ENCODE results near the gene POGK. TPM values are rescaled to one million over a fixed set of nuclear protein-coding genes. Genes with fewer than 3 reads are reported as not detected.

Gene POGK
- total RNA-seq, 1 donor from 2014 or later: 18.4 TPM

- DNase-seq: no peak
Measured at GRCh38 chr1:166902279-166902678, 63.0 kb downstream of the POGK start.

- DNase-seq: no peak
Measured at GRCh38 chr1:166903232-166903631, 64.0 kb downstream of the POGK start.

- DNase-seq: no peak
Measured at GRCh38 chr1:166905136-166905535, 65.9 kb downstream of the POGK start.

- no peak for DNase-seq
Measured at GRCh38 chr1:166905900-166906299, 66.6 kb downstream of the POGK start.

Other genes starting within 250 kb of the POGK start
- 14.5 TPM for gene TADA1, start 36.8 kb downstream of the POGK start, total RNA-seq
- gene ILDR2, start 136.1 kb downstream of the POGK start, total RNA-seq: 0.30 TPM
- gene MAEL, start 149.8 kb downstream of the POGK start, total RNA-seq: 0.20 TPM

All from skin of body (tissue), 2 donors.